Effector memory CD4-positive, alpha-beta T cell (primary cell): Measurements from ENCODE around the gene CSNK1G2.

Experiments
- DNase-seq, 3 donors: peaks; one replicate each; pipeline ENCODE4 v3.0.0-alpha.2; 2020
- H3K27ac ChIP-seq: 2 replicates; pipeline ENCODE4 v1.7.0; 2013; ENCODE audit warnings: mild to moderate bottlenecking, low read length, moderate library complexity; ENCODE audit not compliant: insufficient read depth, poor library complexity, severe bottlenecking
- H3K27me3 ChIP-seq: replicated peaks from 2 replicates; pipeline ENCODE4 v1.7.0; 2013; ENCODE audit warnings: mild to moderate bottlenecking, low read length; ENCODE audit not compliant: insufficient read depth, control insufficient read depth, poor library complexity, severe bottlenecking
- H3K36me3 ChIP-seq: 2 replicates; pipeline ENCODE4 v1.7.0; 2013; ENCODE audit warnings: mild to moderate bottlenecking, low read length, moderate library complexity; ENCODE audit not compliant: control insufficient read depth, insufficient read depth
- H3K4me1 ChIP-seq: 2 replicates; pipeline ENCODE4 v1.7.0; 2013; ENCODE audit warnings: low read length, mild to moderate bottlenecking; ENCODE audit not compliant: control insufficient read depth, insufficient read depth, poor library complexity, severe bottlenecking
- H3K4me3 ChIP-seq: 2 replicates; pipeline ENCODE4 v1.7.0; 2013; ENCODE audit warnings: low read length, low read depth, mild to moderate bottlenecking; ENCODE audit not compliant: insufficient read depth, poor library complexity, severe bottlenecking
- H3K9me3 ChIP-seq: 2 replicates; pipeline ENCODE4 v1.7.0; 2013; ENCODE audit warnings: mild to moderate bottlenecking, low read length, moderate library complexity; ENCODE audit not compliant: control insufficient read depth

Gene CSNK1G2

DNA sequence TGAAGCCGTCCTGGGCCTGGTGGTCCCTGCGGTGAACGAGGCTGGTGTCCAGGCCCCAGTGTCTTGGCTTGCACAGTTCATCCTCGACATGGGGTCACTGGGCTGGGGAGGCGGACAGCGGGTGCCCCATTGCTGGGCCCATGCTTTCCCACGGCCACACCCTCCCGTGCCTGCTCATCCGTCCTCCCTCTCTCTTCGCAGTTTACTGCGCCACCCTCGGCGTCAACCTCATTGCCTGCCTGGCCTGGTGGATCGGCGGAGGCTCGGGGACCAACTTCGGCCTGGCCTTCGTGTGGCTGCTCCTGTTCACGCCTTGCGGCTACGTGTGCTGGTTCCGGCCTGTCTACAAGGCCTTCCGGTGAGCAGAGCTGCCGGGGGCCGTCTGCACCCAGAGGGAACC lies 23.0 kb upstream of the CSNK1G2 start:
- Histone ChIP-seq H3K4me3 (no peak overlapping the region), H3K27ac (no peak overlapping the region), H3K4me1 (peaks cover under 1% of the 10 kb centered on the region), H3K9me3 (no peaks in the 10 kb centered on the region), H3K36me3 (peaks cover 19% of the 10 kb centered on the region), H3K27me3 (no peaks in the 10 kb centered on the region)
- DNase-seq, result no peak

- no peaks in the 10 kb centered on the region for H3K27me3 ChIP-seq
- no peaks in the 10 kb centered on the region for H3K9me3 ChIP-seq
- H3K4me3 ChIP-seq, result no peak overlapping the region
- no peak for DNase-seq
- peaks cover 11% of the 10 kb centered on the region for H3K36me3 ChIP-seq
- H3K4me1 ChIP-seq, result peaks cover 7% of the 10 kb centered on the region
- no peak overlapping the region for H3K27ac ChIP-seq
These were observed 22.0 kb upstream of the CSNK1G2 start for GRCh38 chr19:1918975-1919374.

GRCh38 chr19:1920644-1921043 lies 20.3 kb upstream of the CSNK1G2 start:
- no peak for DNase-seq
- peaks cover 11% of the 10 kb centered on the region for H3K4me1 ChIP-seq
- H3K4me3 ChIP-seq, result no peak overlapping the region
- H3K9me3 ChIP-seq, result no peaks in the 10 kb centered on the region
- H3K27me3 ChIP-seq, result no peaks in the 10 kb centered on the region
- no peak overlapping the region for H3K27ac ChIP-seq
- H3K36me3 ChIP-seq, result peaks cover 11% of the 10 kb centered on the region

DNA sequence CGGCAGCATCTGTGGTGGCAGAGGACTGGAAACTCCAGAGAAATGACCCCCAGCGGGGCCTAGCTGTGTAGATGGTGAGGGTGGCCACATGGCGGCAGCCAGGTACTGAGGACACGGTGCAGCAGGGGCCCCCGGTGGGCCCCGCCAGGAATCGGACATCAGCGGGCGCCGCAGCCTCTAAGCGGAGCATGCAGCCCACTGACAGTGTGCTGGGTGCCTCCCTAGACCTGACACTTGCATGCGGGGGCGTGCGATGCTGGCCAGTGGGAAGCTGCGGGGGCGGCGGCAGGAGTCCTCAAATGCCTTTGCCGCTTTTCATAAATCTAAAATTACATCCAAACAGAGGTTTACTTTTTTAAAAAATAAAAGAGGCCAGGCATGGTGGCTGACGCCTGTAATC lies 19.6 kb upstream of the CSNK1G2 start:
- no peak for DNase-seq

GRCh38 chr19:1921825-1922224 lies 19.1 kb upstream of the CSNK1G2 start:
- H3K4me1 ChIP-seq, result peaks cover 11% of the 10 kb centered on the region
- DNase-seq, result no peak

More for the DNA sequence above, 19.6 kb upstream of the CSNK1G2 start:
- peaks cover 11% of the 10 kb centered on the region for H3K4me1 ChIP-seq
- H3K27ac ChIP-seq, result no peak overlapping the region
- no peak overlapping the region for H3K4me3 ChIP-seq
- no peaks in the 10 kb centered on the region for H3K27me3 ChIP-seq
- peaks cover 11% of the 10 kb centered on the region for H3K36me3 ChIP-seq
- no peaks in the 10 kb centered on the region for H3K9me3 ChIP-seq

GRCh38 chr19:1922803-1923202 lies 18.2 kb upstream of the CSNK1G2 start:
- H3K27me3 ChIP-seq, result no peaks in the 10 kb centered on the region
- H3K9me3 ChIP-seq, result no peaks in the 10 kb centered on the region
- no peak for DNase-seq
- no peak overlapping the region for H3K27ac ChIP-seq
- peaks cover 16% of the 10 kb centered on the region for H3K4me1 ChIP-seq
- H3K36me3 ChIP-seq, result peaks cover 11% of the 10 kb centered on the region
- H3K4me3 ChIP-seq, result no peak overlapping the region

More at GRCh38 chr19:1921825-1922224, 19.1 kb upstream of the CSNK1G2 start:
- H3K4me3 ChIP-seq, result no peak overlapping the region
- no peaks in the 10 kb centered on the region for H3K9me3 ChIP-seq
- peaks cover 11% of the 10 kb centered on the region for H3K36me3 ChIP-seq
- no peak overlapping the region for H3K27ac ChIP-seq
- no peaks in the 10 kb centered on the region for H3K27me3 ChIP-seq

- H3K4me3 ChIP-seq, result no peak overlapping the region
- H3K36me3 ChIP-seq, result peaks cover 6% of the 10 kb centered on the region
- H3K4me1 ChIP-seq, result peaks cover 16% of the 10 kb centered on the region
- H3K27ac ChIP-seq, result no peak overlapping the region
- H3K9me3 ChIP-seq, result no peaks in the 10 kb centered on the region
- H3K27me3 ChIP-seq, result no peaks in the 10 kb centered on the region
- no peak for DNase-seq
These were observed 17.7 kb upstream of the CSNK1G2 start for GRCh38 chr19:1923319-1923718.

GRCh38 chr19:1924320-1924961 lies 16.5 kb upstream of the CSNK1G2 start:
- Histone ChIP-seq H3K4me1 (peaks cover 16% of the 10 kb centered on the region), H3K4me3 (no peak overlapping the region), H3K27ac (no peak overlapping the region), H3K27me3 (no peaks in the 10 kb centered on the region), H3K9me3 (no peaks in the 10 kb centered on the region), H3K36me3 (peaks cover 6% of the 10 kb centered on the region)
- DNase-seq, result no peak

DNA sequence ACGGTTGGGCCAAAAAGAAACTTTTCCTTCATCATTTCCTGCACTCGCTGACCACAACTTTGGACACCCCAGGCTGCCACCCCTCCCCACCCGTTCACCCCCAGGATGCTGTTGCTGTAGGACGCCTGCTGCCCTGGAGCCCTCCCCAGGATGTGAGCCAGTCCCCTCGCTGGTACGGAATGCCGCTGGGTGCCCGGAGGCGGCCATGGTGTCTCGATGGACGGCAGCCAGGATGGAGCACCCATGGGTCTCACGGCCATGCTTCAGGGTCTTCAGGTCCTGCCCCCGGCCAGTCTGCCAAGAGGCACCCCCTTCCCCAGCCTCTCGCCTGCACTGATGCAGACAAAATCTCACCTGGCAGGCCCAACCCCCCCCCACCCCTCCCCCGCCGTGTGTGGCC lies 15.4 kb upstream of the CSNK1G2 start:
- H3K9me3 ChIP-seq, result no peaks in the 10 kb centered on the region
- peaks cover 23% of the 10 kb centered on the region for H3K4me1 ChIP-seq
- H3K4me3 ChIP-seq, result no peak overlapping the region
- no peaks in the 10 kb centered on the region for H3K27me3 ChIP-seq
- no peak for DNase-seq
- no peak overlapping the region for H3K27ac ChIP-seq
- H3K36me3 ChIP-seq, result peaks cover 3% of the 10 kb centered on the region

- Histone ChIP-seq H3K36me3 (no peaks in the 10 kb centered on the region), H3K4me3 (peak overlapping the region; percentile 43), H3K27ac (no peak overlapping the region), H3K4me1 (peaks cover 13% of the 10 kb centered on the region), H3K9me3 (no peaks in the 10 kb centered on the region), H3K27me3 (no peaks in the 10 kb centered on the region)
- DNase-seq, result peak; percentile 61 to 69 (median 66)
These were observed 11.8 kb upstream of the CSNK1G2 start for GRCh38 chr19:1929021-1929742.
